HG03095 (cell line): ENCODE measurements around the gene FAM227B.
"Not testable (repeated sequence)": the region's sequence is repeated elsewhere in the genome, so short reads cannot be mapped to it uniquely, and the experiment has no call there.

ENCODE experiments used
- ATAC-seq: cut with Tn5 transposase; IDR thresholded peaks from one replicate; pipeline ENCODE4 v1.9.1; 2021; ENCODE audit warnings: moderate library complexity; ENCODE audit not compliant: unreplicated experiment

Gene FAM227B

DNA sequence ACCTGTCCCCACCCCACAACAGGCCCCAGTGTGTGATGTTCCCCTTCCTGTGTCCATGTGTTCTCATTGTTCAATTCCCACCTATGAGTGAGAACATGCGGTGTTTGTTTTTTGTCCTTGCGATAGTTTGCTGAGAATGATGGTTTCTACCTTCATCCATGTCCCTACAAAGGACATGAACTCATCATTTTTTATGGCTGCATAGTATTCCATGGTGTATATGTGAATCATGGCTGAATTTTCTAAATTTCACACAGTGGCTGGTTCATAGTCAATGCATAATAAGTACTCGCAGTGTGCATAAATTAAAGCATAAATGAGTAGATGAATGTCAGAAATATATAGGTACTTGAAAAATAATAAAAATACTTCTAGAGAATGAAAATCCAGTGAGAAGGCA lies 8.4 kb downstream of the FAM227B start:
- ATAC-seq: not testable (repeated sequence)

GRCh38 chr15:49610157-49610918 lies 10.3 kb downstream of the FAM227B start:
- no peak for ATAC-seq

DNA sequence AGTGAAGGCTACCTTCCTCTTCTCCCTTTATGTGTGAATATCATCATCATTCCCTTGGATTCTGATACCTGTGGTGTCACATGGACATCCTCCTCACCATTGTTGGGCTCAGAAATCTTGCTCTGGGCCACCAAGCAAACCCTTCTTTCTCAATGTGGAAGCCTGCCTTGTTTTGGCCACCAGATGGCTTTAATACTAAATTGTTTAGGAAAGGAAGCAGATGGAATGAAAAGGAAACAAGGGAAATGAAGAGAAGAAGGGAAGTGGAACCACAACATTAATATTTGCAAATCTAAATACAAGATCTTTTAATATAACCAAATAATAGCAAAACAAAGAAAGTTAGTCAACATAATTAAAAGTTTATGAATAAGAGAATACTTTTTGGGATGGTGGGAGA lies 14.0 kb downstream of the FAM227B start:
- ATAC-seq: no peak

DNA sequence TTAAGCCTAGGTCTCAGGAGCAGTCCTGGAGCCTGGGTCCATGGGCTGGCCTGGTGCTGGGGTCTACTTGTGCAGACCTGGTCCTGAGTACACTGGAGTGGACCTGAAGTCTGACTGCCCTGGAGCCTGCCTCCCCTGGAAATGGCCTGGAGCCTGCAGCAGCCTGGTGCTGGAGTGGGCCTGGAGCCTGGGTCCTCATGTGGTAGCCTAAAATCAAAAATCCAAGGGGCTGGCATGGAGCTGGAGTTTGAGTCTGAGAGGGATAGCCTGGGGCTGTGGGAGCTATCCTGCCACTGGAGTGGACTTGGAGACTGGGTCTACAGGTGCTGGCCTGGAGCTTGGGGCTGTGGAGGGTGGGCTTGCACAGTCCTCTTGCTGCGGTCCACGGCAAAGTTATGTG lies 15.0 kb downstream of the FAM227B start:
- ATAC-seq: no peak

- no peak for ATAC-seq
Measured at GRCh38 chr15:49604625-49605409, 15.8 kb downstream of the FAM227B start.

DNA sequence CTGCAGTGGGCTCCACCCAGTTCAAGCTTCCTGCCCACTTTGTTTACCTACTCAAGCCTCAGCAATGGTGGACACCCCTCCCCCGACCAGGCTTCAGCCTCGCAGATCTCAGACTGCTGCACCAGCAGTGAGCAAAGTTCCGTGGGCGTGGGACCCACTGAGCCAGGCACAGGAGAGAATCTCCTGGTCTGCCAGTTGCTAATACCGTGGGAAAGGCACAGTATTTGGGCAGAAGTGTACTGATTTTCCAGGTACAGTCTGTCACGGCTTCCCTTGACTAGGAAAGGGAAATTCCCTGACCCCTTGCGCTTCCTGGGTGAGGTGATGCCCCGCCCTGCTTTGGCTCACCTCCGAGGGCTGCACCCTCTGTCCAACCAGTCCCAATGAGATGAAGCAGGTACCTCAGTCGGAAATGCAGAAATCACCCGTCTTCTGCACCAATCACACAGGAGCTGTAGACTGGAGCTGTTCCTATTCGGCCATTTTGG lies 27.7 kb downstream of the FAM227B start:
- ATAC-seq: not testable (repeated sequence)

- ATAC-seq: no peak
Measured at GRCh38 chr15:49589030-49589429, 31.6 kb downstream of the FAM227B start.

DNA sequence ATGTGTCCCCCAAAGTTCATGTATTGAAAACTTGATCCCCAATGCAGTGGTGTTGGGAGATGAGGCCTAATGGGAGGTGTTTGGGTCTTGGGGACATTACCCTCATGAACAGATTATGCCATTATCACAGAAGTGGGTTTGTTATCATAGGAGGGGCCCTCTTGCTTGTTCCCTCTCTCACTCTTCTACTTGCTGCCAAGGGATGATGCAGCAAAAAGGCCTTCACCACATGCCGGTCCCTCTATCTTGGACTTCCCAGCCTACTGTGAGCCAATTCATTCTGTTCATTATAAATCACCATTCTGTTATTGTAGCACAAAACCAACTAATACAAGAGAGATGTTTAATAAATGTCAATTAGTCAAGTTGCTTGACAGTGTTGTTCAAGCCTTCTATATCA lies 47.2 kb downstream of the FAM227B start:
- no peak for ATAC-seq

DNA sequence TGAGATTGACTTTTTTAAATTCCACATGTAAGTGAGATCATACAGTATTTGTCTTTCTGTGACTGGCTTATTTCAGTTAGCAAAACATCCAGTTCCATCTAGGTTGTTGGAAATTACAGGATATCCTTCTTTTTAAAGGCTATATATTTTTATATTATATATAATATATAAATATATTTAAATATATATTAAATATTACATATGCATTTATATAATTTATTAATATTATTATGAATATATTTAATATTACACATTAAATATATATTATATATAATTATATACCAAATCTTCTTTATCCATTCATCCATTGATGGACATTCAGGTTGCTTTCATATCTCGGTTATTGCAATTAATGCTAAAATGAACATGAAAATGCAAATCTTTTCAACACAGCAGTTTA lies 49.9 kb downstream of the FAM227B start:
- no peak for ATAC-seq

GRCh38 chr15:49570174-49570573 lies 50.4 kb downstream of the FAM227B start:
- ATAC-seq: no peak

- ATAC-seq: no peak
Measured at GRCh38 chr15:49560045-49560444, 60.6 kb downstream of the FAM227B start.

- no peak for ATAC-seq
Measured at GRCh38 chr15:49558929-49559328, 61.7 kb downstream of the FAM227B start.

- ATAC-seq: no peak
Measured at GRCh38 chr15:49556437-49556836, 64.2 kb downstream of the FAM227B start.

DNA sequence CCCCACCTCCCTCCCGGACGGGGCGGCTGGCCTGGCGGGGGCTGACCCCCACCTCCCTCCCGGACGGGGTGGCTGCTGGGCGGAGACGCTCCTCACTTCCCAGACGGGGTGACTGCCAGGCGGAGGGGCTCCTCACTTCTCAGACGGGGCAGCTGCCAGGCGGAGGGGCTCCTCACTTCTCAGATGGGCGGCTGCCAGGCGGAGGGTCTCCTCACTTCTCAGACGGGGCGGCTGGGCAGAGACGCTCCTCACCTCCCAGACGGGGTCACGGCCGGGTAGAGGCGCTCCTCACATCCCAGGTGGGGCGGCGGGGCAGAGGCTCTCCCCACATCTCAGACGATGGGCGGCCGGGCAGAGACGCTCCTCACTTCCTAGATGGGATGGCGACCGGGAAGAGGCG lies 70.3 kb downstream of the FAM227B start:
- ATAC-seq: not testable (repeated sequence)

GRCh38 chr15:49538520-49538919 lies 82.1 kb downstream of the FAM227B start:
- no peak for ATAC-seq

- ATAC-seq: no peak
Measured at GRCh38 chr15:49530092-49530491, 90.5 kb downstream of the FAM227B start.

GRCh38 chr15:49528289-49528688 lies 92.3 kb downstream of the FAM227B start:
- no peak for ATAC-seq

- no peak for ATAC-seq
Measured at GRCh38 chr15:49521802-49522201, 98.8 kb downstream of the FAM227B start.

- not testable (repeated sequence) for ATAC-seq
Measured at GRCh38 chr15:49512739-49513138, 107.9 kb downstream of the FAM227B start.

DNA sequence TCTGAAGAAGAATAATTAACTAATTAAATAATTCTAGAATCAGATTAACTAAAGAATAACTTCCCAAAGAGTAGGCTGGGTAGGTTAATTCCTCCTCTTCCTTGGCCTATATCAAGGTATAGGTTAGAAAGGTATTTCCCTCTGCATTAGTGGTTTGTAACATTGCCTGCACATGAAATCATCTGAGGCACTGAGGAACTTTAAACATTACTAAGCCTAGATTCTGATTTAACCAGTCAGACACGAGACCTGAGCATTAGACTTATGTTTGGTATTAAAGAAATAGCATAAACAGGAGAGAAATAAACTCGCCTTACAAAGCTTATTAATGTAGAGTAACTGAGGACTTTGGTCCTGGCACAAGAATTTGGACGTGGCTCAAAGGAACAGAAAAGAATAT lies 113.4 kb downstream of the FAM227B start:
- ATAC-seq: no peak

DNA sequence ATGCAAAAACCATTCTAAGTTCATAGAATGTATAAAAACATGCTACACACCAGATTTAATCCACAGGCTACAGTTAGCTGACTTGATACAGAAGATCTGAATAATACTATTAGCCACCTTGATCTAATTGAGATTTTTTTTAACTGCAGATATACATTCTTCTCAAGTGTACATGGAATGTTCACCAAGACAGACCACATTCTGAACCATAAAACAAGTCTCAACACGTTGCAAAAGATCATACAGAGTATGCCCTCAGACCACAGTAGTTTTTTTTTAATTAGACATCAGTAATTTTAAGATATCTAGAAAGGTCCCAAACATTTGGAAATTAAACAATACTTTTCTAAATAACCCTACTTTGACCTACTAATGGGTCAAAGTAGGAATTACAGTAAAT lies 114.3 kb downstream of the FAM227B start:
- ATAC-seq: no peak

- ATAC-seq: no peak
Measured at GRCh38 chr15:49501586-49501985, 119.0 kb downstream of the FAM227B start.
